HG03571 (cell line): Measurements from ENCODE around the gene ZNHIT1.
A peak's percentile ranks its signal among the peaks of the same experiment; 100 is the strongest.

Experiments
- ATAC-seq: cut with Tn5 transposase; IDR thresholded peaks from one replicate; pipeline ENCODE4 v1.9.1; 2021; ENCODE audit not compliant: unreplicated experiment

Gene ZNHIT1

GRCh38 chr7:101216860-101217387, 1.0 kb upstream of the ZNHIT1 start:
- ATAC-seq, result peak; percentile 20

- ATAC-seq, result no peak
These were observed 516 bp downstream of the ZNHIT1 start for GRCh38 chr7:101218236-101219125.

DNA sequence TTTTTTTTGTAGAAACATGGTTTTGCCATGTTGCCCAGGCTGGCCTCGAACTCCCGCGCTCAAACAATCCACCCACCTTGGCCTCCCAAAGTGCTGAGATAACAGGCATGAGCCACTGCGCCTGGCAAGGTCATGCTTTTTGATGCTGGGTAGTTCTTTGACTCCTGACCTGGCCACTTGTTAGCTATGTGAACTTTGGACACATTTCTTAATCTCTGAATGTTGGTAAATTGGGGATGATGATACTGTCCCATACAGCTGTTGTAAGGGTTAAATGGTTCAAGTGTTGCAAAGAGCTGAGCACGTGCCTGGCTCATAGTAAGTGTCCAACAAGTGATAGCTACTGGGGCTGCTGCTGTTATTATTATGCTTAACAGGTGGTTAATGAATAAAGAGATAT, 2.3 kb downstream of the ZNHIT1 start:
- no peak for ATAC-seq

DNA sequence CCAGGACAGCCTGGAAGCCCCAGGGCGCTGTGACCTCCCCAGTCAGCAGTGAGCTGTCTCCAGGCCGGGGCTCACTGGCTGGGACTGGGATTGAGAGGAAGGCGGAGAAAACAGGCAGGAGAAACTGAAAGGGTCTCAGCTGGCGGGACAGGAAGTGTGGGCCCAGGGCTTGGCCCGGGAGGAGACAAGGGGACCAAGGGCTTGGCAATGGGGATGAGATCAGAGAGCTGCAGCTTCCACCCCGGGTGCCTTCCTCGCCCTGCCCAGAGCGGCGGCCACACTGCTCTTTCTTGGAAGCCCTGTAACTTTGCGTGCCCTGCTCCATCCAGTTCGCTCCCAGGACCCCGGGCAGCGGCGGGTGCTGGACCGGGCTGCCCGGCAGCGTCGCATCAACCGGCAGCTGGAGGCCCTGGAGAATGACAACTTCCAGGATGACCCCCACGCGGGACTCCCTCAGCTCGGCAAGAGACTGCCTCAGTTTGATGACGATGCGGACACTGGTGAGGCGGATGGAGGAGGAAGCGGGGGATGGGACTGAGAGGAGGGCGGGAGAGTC, 4.4 kb downstream of the ZNHIT1 start:
- ATAC-seq, result no peak

- ATAC-seq, result no peak
These were observed 5.6 kb downstream of the ZNHIT1 start for GRCh38 chr7:101223528-101223927.

DNA sequence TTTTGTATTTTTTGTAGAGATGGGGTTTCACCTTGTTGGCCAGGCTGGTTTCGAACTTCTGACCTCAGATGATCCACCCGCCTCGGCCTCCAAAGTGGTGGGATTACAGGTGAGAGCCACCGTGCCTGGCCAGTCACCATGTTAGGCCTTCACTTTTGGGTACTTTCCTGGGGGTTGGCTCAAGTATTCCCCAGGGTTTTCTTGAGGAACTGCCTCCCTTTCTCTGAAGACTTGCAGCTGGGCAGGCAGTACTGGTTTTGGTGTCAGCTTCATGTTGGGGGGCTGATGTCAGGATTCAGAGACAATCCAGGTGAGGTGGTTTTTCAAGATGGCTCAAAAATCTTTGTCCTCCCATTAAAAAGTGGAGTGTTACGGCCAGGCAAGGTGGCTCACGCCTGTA, 7.7 kb downstream of the ZNHIT1 start:
- ATAC-seq, result no peak

DNA sequence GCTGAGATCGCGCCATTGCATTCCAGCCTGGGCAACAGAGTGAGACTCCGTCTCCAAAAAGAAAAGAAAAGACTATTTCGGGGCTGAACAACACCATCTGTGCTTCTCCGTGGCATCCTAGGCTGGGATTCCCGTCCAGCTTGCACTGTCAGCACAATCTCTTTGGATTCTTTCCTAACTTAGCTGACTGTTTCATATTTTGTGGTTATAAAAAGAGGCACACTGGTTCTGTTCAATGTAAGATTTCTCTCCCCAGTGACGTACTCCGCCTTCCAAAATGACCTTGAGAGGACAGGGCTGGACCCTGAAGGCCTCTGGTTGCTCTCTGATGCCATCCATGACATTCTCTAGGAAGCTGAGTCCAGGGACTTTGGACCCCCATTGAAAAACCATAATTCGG, 8.8 kb downstream of the ZNHIT1 start:
- no peak for ATAC-seq

DNA sequence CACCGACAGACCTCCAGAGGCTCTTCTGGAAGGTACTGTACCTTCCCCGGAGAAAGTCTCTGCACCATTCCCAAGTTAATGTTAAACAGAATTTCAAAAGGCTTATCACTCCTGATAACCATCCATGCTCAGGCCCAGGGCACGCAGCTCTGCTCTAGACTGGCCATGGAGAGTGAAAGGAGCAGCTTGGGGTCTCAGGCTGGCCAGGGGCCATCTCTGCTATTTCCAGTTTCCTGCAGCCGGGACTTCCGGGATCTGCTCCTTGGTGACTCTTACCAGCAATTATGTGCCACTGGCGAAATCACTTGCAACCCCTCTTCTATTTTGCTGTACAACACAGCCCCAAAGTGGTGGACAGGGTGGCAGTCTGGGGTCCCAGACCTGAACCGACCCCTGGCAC, 13.7 kb downstream of the ZNHIT1 start:
- ATAC-seq, result no peak

GRCh38 chr7:101232141-101232850, 14.3 kb downstream of the ZNHIT1 start:
- no peak for ATAC-seq

- ATAC-seq, result no peak
These were observed 16.1 kb downstream of the ZNHIT1 start for GRCh38 chr7:101233907-101234547.

DNA sequence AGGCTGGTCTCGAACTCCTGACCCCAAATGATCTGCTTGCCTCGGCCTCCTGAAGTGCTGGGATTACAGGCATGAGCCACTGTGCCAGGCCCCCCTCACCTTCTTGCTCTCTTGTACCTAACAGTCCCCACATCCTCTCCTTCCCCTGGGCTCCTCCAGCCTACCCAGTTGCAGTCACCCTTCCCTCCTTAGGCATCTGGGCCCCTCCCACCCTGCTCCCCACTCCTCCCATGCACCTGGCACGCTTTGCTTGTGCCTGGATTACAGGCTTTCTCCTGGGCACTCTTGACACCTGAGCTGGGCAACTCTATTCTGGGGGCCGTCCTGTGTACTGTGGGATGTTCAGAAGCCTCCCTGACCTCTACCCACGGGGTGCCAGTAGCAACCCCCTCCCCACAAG, 16.7 kb downstream of the ZNHIT1 start:
- ATAC-seq, result no peak

DNA sequence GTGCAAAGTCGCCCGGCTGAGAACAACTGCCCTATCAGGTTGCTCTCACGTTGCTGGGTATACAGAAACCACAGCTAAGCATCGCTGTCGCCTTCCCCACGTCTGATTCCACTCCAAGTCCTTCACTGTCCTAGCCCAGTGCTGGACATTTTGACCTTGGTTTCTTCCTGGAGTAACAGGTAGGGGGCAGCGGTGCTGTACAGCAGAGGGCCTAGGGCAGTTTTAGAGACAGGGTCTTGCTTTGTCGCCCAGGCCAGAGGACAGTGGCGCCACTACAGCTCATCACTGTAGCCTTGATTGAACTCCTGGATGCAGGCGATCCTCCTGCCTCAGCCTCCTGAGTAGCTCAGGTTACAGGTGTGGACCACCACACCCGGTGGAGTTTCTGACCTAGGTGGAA, 17.1 kb downstream of the ZNHIT1 start:
- no peak for ATAC-seq

DNA sequence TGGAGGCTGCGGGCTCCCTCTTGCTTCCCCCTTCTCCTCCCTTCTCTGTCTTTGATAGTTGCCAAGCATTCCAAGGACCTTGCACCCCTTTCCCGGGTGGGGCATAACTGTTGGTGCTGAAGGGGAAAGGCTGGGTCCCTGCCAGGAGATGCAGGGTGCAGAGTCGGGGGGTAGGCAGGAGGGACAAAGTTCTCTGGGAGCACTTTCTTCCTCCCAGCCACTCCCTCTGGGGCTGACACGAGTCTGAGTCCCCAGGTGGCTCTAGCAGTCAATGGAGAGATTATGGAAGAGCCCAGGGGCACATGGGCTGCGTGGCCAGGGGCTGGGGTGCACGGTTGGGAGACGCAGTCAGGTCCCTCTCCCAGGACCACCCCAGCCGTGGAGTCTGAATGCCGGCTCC, 17.6 kb downstream of the ZNHIT1 start:
- no peak for ATAC-seq

DNA sequence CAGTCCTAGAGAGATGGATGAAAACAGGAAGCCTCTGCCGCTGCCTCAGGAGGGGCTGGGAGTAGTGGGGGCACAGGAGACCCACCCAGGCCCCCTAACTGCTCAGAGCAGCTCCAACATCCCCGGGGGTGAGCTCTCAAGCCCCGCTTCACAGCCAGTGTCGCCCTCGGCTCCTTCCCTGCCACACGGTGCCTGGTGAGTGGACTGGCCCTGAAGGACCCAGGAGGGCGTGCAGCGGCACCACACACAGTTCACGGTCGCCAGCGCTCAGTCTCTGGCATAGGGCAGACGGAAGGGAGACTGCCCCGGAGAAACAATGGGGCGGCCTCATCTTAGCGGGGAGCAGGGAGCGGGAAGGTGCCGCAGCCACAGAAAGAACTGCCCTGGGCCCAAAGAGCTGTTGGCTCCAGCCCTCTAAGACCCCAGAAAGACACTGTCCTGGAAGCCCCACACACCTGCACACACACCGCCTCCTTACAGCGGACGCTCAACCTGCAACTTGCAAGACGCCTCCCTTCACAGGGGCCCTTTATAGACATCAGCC, 18.4 kb downstream of the ZNHIT1 start:
- ATAC-seq, result no peak

- ATAC-seq, result no peak
These were observed 19.5 kb downstream of the ZNHIT1 start, which contains the start of gene CLDN15 for GRCh38 chr7:101237206-101238067. TSS of gene CLDN15 (minus strand) at chr7:101237802. CDS start at chr7:101237581, 221 bp downstream.

- no peak for ATAC-seq
These were observed 20.5 kb downstream of the ZNHIT1 start for GRCh38 chr7:101238226-101239182.

GRCh38 chr7:101239191-101239950, 21.4 kb downstream of the ZNHIT1 start:
- no peak for ATAC-seq

GRCh38 chr7:101239951-101240220, 21.9 kb downstream of the ZNHIT1 start:
- no peak for ATAC-seq
